Measurements from ENCODE around the gene BCR. TPM values are rescaled to one million over a fixed set of nuclear protein-coding genes. Genes with fewer than 3 reads are reported as not detected.

The BCR gene
- total RNA-seq, 2 experiments from 2014 or later: 42.2 to 51.3 TPM

DNA sequence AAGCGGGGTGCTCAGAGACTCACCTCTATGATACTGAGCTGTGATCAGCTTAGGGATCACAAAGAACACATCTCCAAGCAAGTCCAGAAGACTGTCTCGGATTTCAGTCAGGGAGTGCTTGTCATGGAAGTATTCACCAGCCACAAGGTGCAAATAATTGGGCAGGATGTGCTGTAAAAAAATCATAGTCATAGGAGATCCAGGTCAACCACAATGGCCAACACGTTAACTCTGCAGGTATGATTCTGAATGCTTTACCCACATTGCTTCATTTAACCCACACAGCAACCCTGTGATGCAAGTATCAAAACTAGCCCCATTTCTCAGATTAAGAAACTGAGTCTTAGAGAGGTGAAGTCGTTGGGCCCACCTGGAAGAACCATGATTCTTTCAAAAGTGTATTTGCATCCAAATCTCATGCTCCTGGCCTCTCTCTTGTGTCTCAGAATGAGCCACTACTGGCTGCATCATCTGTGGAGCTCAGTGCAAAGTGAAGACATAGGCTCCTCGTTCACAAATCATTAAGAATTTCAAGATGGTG lies 179.3 kb downstream of the BCR start:
- H3K4me3 ChIP-seq (ENCODE audit: low read depth, low read length, poor library complexity, severe bottlenecking): no peak overlapping the region
- H4K20me1 ChIP-seq (ENCODE audit: insufficient read depth, low read length): no peaks in the 10 kb centered on the region
- no peak for DNase-seq (ENCODE audit: low spot score)
- H3K27ac ChIP-seq (ENCODE audit: low read depth, low read length, poor library complexity, severe bottlenecking): no peak overlapping the region
- H3K4me1 ChIP-seq (ENCODE audit: insufficient read depth, low read length, poor library complexity, severe bottlenecking): no peaks in the 10 kb centered on the region
- H3K36me3 ChIP-seq (ENCODE audit: insufficient read depth, low read length): no peaks in the 10 kb centered on the region
- POLR2A ChIA-PET: no interaction called here
- CTCF ChIA-PET (ENCODE audit: unreplicated experiment): no interaction called here
- no peaks in the 10 kb centered on the region for H3K9me2 ChIP-seq (ENCODE audit: insufficient read depth, low read length)
- no peaks in the 10 kb centered on the region for H3K79me2 ChIP-seq (ENCODE audit: insufficient read depth, low read depth, low read length)
- BruUV-seq (replicated peaks): no TSS peak
- no peak overlapping the region for H3K4me2 ChIP-seq (ENCODE audit: low read length)
- H2AFZ ChIP-seq (ENCODE audit: low read length): no peak overlapping the region
- TF ChIP-seq EZH2phosphoT487 (IDR thresholded peaks at IDR 0.05; ENCODE audit: borderline replicate concordance, low read depth, low read length): no peak
- TF ChIP-seq, protein P1, sequence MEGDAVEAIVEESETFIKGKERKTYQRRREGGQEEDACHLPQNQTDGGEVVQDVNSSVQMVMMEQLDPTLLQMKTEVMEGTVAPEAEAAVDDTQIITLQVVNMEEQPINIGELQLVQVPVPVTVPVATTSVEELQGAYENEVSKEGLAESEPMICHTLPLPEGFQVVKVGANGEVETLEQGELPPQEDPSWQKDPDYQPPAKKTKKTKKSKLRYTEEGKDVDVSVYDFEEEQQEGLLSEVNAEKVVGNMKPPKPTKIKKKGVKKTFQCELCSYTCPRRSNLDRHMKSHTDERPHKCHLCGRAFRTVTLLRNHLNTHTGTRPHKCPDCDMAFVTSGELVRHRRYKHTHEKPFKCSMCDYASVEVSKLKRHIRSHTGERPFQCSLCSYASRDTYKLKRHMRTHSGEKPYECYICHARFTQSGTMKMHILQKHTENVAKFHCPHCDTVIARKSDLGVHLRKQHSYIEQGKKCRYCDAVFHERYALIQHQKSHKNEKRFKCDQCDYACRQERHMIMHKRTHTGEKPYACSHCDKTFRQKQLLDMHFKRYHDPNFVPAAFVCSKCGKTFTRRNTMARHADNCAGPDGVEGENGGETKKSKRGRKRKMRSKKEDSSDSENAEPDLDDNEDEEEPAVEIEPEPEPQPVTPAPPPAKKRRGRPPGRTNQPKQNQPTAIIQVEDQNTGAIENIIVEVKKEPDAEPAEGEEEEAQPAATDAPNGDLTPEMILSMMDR (conservative IDR thresholded peaks at IDR 0.05; ENCODE audit: low read length): no peak
- H3K9me3 ChIP-seq (ENCODE audit: low read length): no peaks in the 10 kb centered on the region
- intact Hi-C loops (cut with micrococcal nuclease; ENCODE audit: unreplicated experiment): no loop called here

DNA sequence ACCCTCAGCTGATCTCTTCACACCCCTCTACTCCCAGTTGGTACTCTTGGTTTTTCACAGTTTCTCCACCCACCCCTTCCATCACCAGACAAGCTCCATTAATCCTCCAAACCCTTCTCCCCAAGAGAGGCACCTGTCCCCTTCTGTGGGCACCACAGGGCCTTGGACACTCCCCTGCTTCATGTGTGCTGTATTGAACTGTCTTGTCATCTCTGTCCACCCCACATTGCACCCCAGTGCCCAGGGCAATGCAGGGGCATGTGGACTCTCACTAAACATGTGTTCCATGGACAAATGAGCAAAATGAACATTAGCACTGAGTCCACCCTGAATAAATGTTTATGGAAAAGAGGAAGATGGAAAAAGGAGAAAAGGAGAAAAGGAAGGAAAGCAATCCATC lies 181.4 kb downstream of the BCR start:
- BruUV-seq (replicated peaks): no TSS peak
- Histone ChIP-seq H3K4me1 (ENCODE audit: insufficient read depth, low read length, poor library complexity, severe bottlenecking) (no peaks in the 10 kb centered on the region), H2AFZ (ENCODE audit: low read length) (no peak overlapping the region), H3K36me3 (ENCODE audit: insufficient read depth, low read length) (no peaks in the 10 kb centered on the region), H3K9me2 (ENCODE audit: insufficient read depth, low read length) (no peaks in the 10 kb centered on the region), H3K27ac (ENCODE audit: low read depth, low read length, poor library complexity, severe bottlenecking) (no peak overlapping the region), H3K4me3 (ENCODE audit: low read depth, low read length, poor library complexity, severe bottlenecking) (no peak overlapping the region), H3K9me3 (ENCODE audit: low read length) (no peaks in the 10 kb centered on the region), H3K79me2 (ENCODE audit: insufficient read depth, low read depth, low read length) (no peaks in the 10 kb centered on the region), H4K20me1 (ENCODE audit: insufficient read depth, low read length) (no peaks in the 10 kb centered on the region), H3K4me2 (ENCODE audit: low read length) (no peak overlapping the region)
- intact Hi-C loops (cut with micrococcal nuclease; ENCODE audit: unreplicated experiment): no loop called here
- POLR2A ChIA-PET: no interaction called here
- no peak for TF ChIP-seq EZH2phosphoT487 (IDR thresholded peaks at IDR 0.05; ENCODE audit: borderline replicate concordance, low read depth, low read length)
- TF ChIP-seq, protein P1 (conservative IDR thresholded peaks at IDR 0.05; ENCODE audit: low read length): no peak
- CTCF ChIA-PET (ENCODE audit: unreplicated experiment): no interaction called here
- no peak for DNase-seq (ENCODE audit: low spot score)

DNA sequence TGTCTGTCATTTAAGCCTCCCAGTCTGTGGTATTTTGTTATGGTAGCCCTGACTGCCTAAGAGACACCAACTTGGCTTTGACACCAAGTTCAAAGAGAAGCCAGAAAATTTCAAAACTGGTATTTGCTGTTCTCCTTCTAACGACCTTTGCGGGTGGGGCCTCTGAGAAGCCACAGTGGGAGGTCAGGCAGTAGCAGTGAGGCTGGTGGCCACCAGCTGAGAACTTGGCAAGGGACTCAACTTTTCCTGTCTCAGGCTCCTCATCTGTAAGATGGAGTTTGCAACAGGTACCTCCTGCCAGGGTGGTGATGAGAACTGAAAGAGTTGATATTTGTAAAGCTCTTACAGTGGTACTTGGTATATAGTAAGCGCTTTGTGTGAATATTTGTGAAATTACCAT lies 183.4 kb downstream of the BCR start:
- H3K4me2 ChIP-seq (ENCODE audit: low read length): no peak overlapping the region
- POLR2A ChIA-PET: no interaction called here
- H3K79me2 ChIP-seq (ENCODE audit: insufficient read depth, low read depth, low read length): no peaks in the 10 kb centered on the region
- intact Hi-C loops (cut with micrococcal nuclease; ENCODE audit: unreplicated experiment): no loop called here
- DNase-seq (ENCODE audit: low spot score): no peak
- H3K9me3 ChIP-seq (ENCODE audit: low read length): no peaks in the 10 kb centered on the region
- H2AFZ ChIP-seq (ENCODE audit: low read length): no peak overlapping the region
- H4K20me1 ChIP-seq (ENCODE audit: insufficient read depth, low read length): no peaks in the 10 kb centered on the region
- H3K4me1 ChIP-seq (ENCODE audit: insufficient read depth, low read length, poor library complexity, severe bottlenecking): no peaks in the 10 kb centered on the region
- no peaks in the 10 kb centered on the region for H3K9me2 ChIP-seq (ENCODE audit: insufficient read depth, low read length)
- no peaks in the 10 kb centered on the region for H3K36me3 ChIP-seq (ENCODE audit: insufficient read depth, low read length)
- CTCF ChIA-PET (ENCODE audit: unreplicated experiment): no interaction called here
- no peak overlapping the region for H3K4me3 ChIP-seq (ENCODE audit: low read depth, low read length, poor library complexity, severe bottlenecking)
- no TSS peak for BruUV-seq (replicated peaks)
- H3K27ac ChIP-seq (ENCODE audit: low read depth, low read length, poor library complexity, severe bottlenecking): no peak overlapping the region
- TF ChIP-seq EZH2phosphoT487 (IDR thresholded peaks at IDR 0.05; ENCODE audit: borderline replicate concordance, low read depth, low read length): no peak
- TF ChIP-seq, protein P1 (conservative IDR thresholded peaks at IDR 0.05; ENCODE audit: low read length): no peak
